T-cell (primary cell): ENCODE data around the gene ATAT1. TPM values are rescaled to one million over a fixed set of nuclear protein-coding genes. Genes with fewer than 3 reads are reported as not detected.

Experiments
- ATAC-seq, 4 experiments: fragments of 200-7000 bp in 3 of 4; fragments of 150-1000 bp in 1 of 4; cut with Tn5 transposase; replicated peaks in 1 of 4; 1 replicate in 3 of 4; 2 replicates in 1 of 4; pipeline ENCODE4 v1.10.0; 2021; ENCODE audit warnings: moderate library complexity in 3 of 4, mild to moderate bottlenecking in 2 of 4, moderate number of reproducible peaks in 1 of 4
- CTCF ChIA-PET, 2 donors: fragments of 300-600 bp; sonication (Branson Sonifier 250); formaldehyde crosslinking; loops; one replicate each; lab custom pipeline; 2022; ENCODE audit warnings: antibody characterized with exemption in 2 of 2; lab: Charles Lee
- POLR2A ChIA-PET, 2 donors: fragments of 300-600 bp; sonication (Branson Sonifier 250); formaldehyde crosslinking; loops; one replicate each; lab custom pipeline; 2022; ENCODE audit warnings: antibody characterized with exemption in 2 of 2; lab: Charles Lee
- DNase-seq, 35 experiments: peaks; one replicate each; pipeline versions ENCODE4 v3.0.0 to v3.0.0-alpha.2; 2013 to 2023
- H3K27ac ChIP-seq: one replicate; pipeline ENCODE4 v1.5.1; 2013; ENCODE audit warnings: low read length
- H3K27me3 ChIP-seq, 2 experiments: replicated peaks in 1 of 2; 1 replicate in 1 of 2; 2 replicates in 1 of 2; pipeline versions ENCODE4 v1.6.1 to v1.7.0; 2013; ENCODE audit warnings: low read length in 1 of 2, mixed read lengths in 1 of 2; ENCODE audit not compliant: control insufficient read depth in 2 of 2, insufficient read depth in 2 of 2; ENCODE audit errors: extremely low read depth in 1 of 2
- H3K36me3 ChIP-seq, 2 donors: 1 replicate in 1 of 2; 2 replicates in 1 of 2; pipeline versions ENCODE4 v1.6.1 to v1.7.0; 2013; ENCODE audit warnings: low read length in 1 of 2; ENCODE audit not compliant: control insufficient read depth in 2 of 2, insufficient read depth in 1 of 2; ENCODE audit errors: extremely low read depth in 1 of 2
- H3K4me1 ChIP-seq, 2 experiments: 1 replicate in 1 of 2; 2 replicates in 1 of 2; pipeline versions ENCODE4 v1.6.1 to v1.7.0; 2013; ENCODE audit warnings: low read length in 2 of 2, mixed read lengths in 1 of 2; ENCODE audit not compliant: insufficient read depth in 2 of 2, control insufficient read depth in 1 of 2; ENCODE audit errors: extremely low read depth in 1 of 2
- H3K4me3 ChIP-seq, 2 donors: 1 replicate in 1 of 2; 2 replicates in 1 of 2; pipeline versions ENCODE4 v1.5.1 to v1.7.0; 2013; ENCODE audit warnings: mild to moderate bottlenecking in 2 of 2, low read length in 1 of 2, moderate library complexity in 1 of 2; ENCODE audit not compliant: control insufficient read depth in 1 of 2; ENCODE audit errors: extremely low read depth in 1 of 2
- H3K9me3 ChIP-seq: 2 replicates; pipeline ENCODE4 v1.7.0; 2013
- H3K27ac Mint-ChIP-seq, 2 donors: one replicate each; pipeline ENCODE4 v1.8.0; 2020 to 2021; ENCODE audit warnings: mild to moderate bottlenecking in 2 of 2, mixed read lengths in 2 of 2
- H3K27me3 Mint-ChIP-seq, 2 donors: one replicate each; pipeline ENCODE4 v1.8.0; 2021 to 2022; ENCODE audit warnings: mixed read lengths in 2 of 2
- H3K36me3 Mint-ChIP-seq: one replicate; pipeline ENCODE4 v1.8.0; 2021; ENCODE audit warnings: mixed read lengths
- H3K4me1 Mint-ChIP-seq, 3 donors: one replicate each; pipeline ENCODE4 v1.8.0; 2020 to 2022; ENCODE audit warnings: mixed read lengths in 3 of 3, mild to moderate bottlenecking in 1 of 3
- H3K4me3 Mint-ChIP-seq, 3 donors: one replicate each; pipeline ENCODE4 v1.8.0; 2020 to 2022; ENCODE audit warnings: mild to moderate bottlenecking in 3 of 3, mixed read lengths in 3 of 3, moderate library complexity in 3 of 3
- H3K9me3 Mint-ChIP-seq, 3 donors: one replicate each; pipeline ENCODE4 v1.8.0; 2020 to 2022; ENCODE audit warnings: mixed read lengths in 3 of 3
- WGBS: methylation state at CpG from one replicate; pipeline ENCODE4 v1.1.5; 2013; ENCODE audit warnings: missing lambda C conversion rate; ENCODE audit not compliant: insufficient coverage; 5-methylcytosine and 5-hydroxymethylcytosine counted together
- total RNA-seq, 35 experiments: library from RNA in 6 of 35; stranded (reverse) in 6 of 35; fragments of 120-200 nt in 1 of 35; gene quantifications; one replicate each; pipeline versions ENCODE4 v1.2.1 to v1.2.4 and lab custom pipeline; 2013 to 2026

ATAT1 gene
- total RNA-seq (10 to 100 TPM in 4 of 5 donors, 1 to 10 TPM in 1; 6.9 to 11.8 (median 10.4) TPM), total RNA-seq (lab: John Stamatoyannopoulos, UW) (2.1 to 10.5 (median 4.7) reads per million in 29 experiments)
- 3.6 TPM for total RNA-seq (2013)

- H3K27me3 Mint-ChIP-seq: no peaks in the 10 kb centered on the region
- peaks cover 25 to 27% (median 26%) of the 10 kb centered on the region in 3 donors for H3K4me1 Mint-ChIP-seq
- ChIA-PET POLR2A (no interaction called here), CTCF (interaction anchor here (0.5 to 1.1 kb wide), 4 partner anchors 9 to 986 kb away, joined by 3 read pairs; partner anchors contain the start of gene MRPS18B (in 2 of the 2))
- H3K4me3 Mint-ChIP-seq: peak within 1 kb of the TSS; percentile 84 to 89 (median 87)
- H3K9me3 ChIP-seq: no peaks in the 10 kb centered on the region
- H3K4me1 ChIP-seq: peaks cover 7 to 18% of the 10 kb centered on the region in 2 experiments
- H3K36me3 Mint-ChIP-seq: peaks cover 32% of the 10 kb centered on the region
- no peaks in the 10 kb centered on the region for H3K9me3 Mint-ChIP-seq
- 5% methylated on average over 34 of the region's 36 CpGs for WGBS
- H3K27ac ChIP-seq: peak within 1 kb of the TSS; percentile 81
- DNase-seq (peak; percentile 76 to 95 (median 87)), ATAC-seq (peak; percentile 99 to 100 (median 99))
- peak within 1 kb of the TSS; percentile 94 for H3K27ac Mint-ChIP-seq
- no peaks in the 10 kb centered on the region for H3K27me3 ChIP-seq
- peaks cover 16 to 44% of the 10 kb centered on the region in 2 donors for H3K36me3 ChIP-seq
- H3K4me3 ChIP-seq: peak within 1 kb of the TSS; percentile 54 to 63
Measured at GRCh38 chr6:30626484-30627366, at the start of gene ATAT1. ATAT1 (plus strand) TSS chr6:30626874.

GRCh38 chr6:30578051-30578450 is 48.6 kb upstream of the ATAT1 start:
- peaks cover 51% of the 10 kb centered on the region for H3K36me3 Mint-ChIP-seq
- CTCF ChIA-PET: interaction anchor here in 1 of 2 donors (0.6 kb wide), 1 partner anchor 13 kb away, joined by 3 read pairs; no protein-coding TSS in a partner anchor

GRCh38 chr6:30583921-30584320 is 42.8 kb upstream of the ATAT1 start:
- no peak for DNase-seq
- Histone ChIP-seq H3K27ac (no peak overlapping the region), H3K4me3 (no peak overlapping the region), H3K36me3 (peaks cover 35 to 89% of the 10 kb centered on the region in 2 donors), H3K27me3 (no peaks in the 10 kb centered on the region), H3K4me1 (no peaks in the 10 kb centered on the region), H3K9me3 (no peaks in the 10 kb centered on the region)
- Mint-ChIP-seq H3K27me3 (no peaks in the 10 kb centered on the region), H3K27ac (peak overlapping the region in 1 of 2 donors; percentile 22), H3K4me3 (no peak overlapping the region), H3K9me3 (no peaks in the 10 kb centered on the region), H3K4me1 (no peaks in the 10 kb centered on the region), H3K36me3 (peaks cover 61% of the 10 kb centered on the region)
- ATAC-seq: no peak
- ChIA-PET POLR2A (no interaction called here), CTCF (interaction anchor here in 1 of 2 donors (0.6 kb wide), 1 partner anchor 12 kb away, joined by 3 read pairs; no protein-coding TSS in a partner anchor)
- WGBS: 100% methylated on average over 5 of the region's 5 CpGs

More at GRCh38 chr6:30578051-30578450, 48.6 kb upstream of the ATAT1 start:
- no peaks in the 10 kb centered on the region for H3K27me3 ChIP-seq
- no peak for DNase-seq
- H3K9me3 ChIP-seq: no peaks in the 10 kb centered on the region
- Mint-ChIP-seq H3K27ac (no peak overlapping the region), H3K9me3 (no peaks in the 10 kb centered on the region), H3K4me3 (no peak overlapping the region), H3K27me3 (no peaks in the 10 kb centered on the region), H3K4me1 (peaks cover 28 to 40% (median 31%) of the 10 kb centered on the region in 3 donors)
- POLR2A ChIA-PET: interaction anchor here (1.5 kb wide), 2 partner anchors 9 to 37 kb away, joined by 3 to 17 read pairs; no protein-coding TSS in a partner anchor
- no peak for ATAC-seq
- no peak overlapping the region for H3K27ac ChIP-seq
- 94% methylated on average over 4 of the region's 8 CpGs for whole genome bisulfite sequencing
- H3K36me3 ChIP-seq: peaks cover 27 to 71% of the 10 kb centered on the region in 2 donors
- H3K4me3 ChIP-seq: no peak overlapping the region
- H3K4me1 ChIP-seq: peaks cover 11 to 12% of the 10 kb centered on the region in 2 experiments

GRCh38 chr6:30589754-30590358 is 36.8 kb upstream of the ATAT1 start:
- no peak for ATAC-seq
- no peak overlapping the region for H3K27ac ChIP-seq
- H3K4me3 ChIP-seq: no peak overlapping the region
- no peaks in the 10 kb centered on the region for H3K27me3 ChIP-seq
- no peaks in the 10 kb centered on the region for H3K4me1 ChIP-seq
- Mint-ChIP-seq H3K27ac (peak overlapping the region in 1 of 2 donors; percentile 41), H3K36me3 (peaks cover 55% of the 10 kb centered on the region), H3K4me1 (peaks cover 3 to 8% (median 8%) of the 10 kb centered on the region in 3 donors), H3K9me3 (no peaks in the 10 kb centered on the region), H3K27me3 (no peaks in the 10 kb centered on the region), H3K4me3 (no peak overlapping the region)
- CTCF ChIA-PET: no interaction called here
- no peak for DNase-seq
- peaks cover 12 to 75% of the 10 kb centered on the region in 2 donors for H3K36me3 ChIP-seq
- WGBS: 91% methylated on average over 7 of the region's 15 CpGs
- POLR2A ChIA-PET: interaction anchor here in 1 of 2 donors (1.1 kb wide), 1 partner anchor 25 kb away, joined by 11 read pairs; no protein-coding TSS in a partner anchor
- H3K9me3 ChIP-seq: no peaks in the 10 kb centered on the region

- H3K4me1 ChIP-seq: no peaks in the 10 kb centered on the region
- CTCF ChIA-PET: interaction anchor here in 1 of 2 donors (0.6 kb wide), 1 partner anchor 46 kb away, joined by 3 read pairs; no protein-coding TSS in a partner anchor
- peaks cover 11 to 70% of the 10 kb centered on the region in 2 donors for H3K36me3 ChIP-seq
- H3K27me3 Mint-ChIP-seq: no peaks in the 10 kb centered on the region
- peaks cover 3 to 8% (median 8%) of the 10 kb centered on the region in 3 donors for H3K4me1 Mint-ChIP-seq
- no peaks in the 10 kb centered on the region for H3K27me3 ChIP-seq
- no peak overlapping the region for H3K27ac ChIP-seq
- H3K27ac Mint-ChIP-seq: peak overlapping the region in 1 of 2 donors; percentile 41
- 85% methylated on average over 5 of the region's 8 CpGs for WGBS
- no peak for DNase-seq
- ATAC-seq: no peak
- POLR2A ChIA-PET: interaction anchor here in 1 of 2 donors (1.0 to 1.1 kb wide), 2 partner anchors 24 to 46 kb away, joined by 4 to 11 read pairs; no protein-coding TSS in a partner anchor
- no peak overlapping the region for H3K4me3 Mint-ChIP-seq
- H3K9me3 ChIP-seq: no peaks in the 10 kb centered on the region
- no peaks in the 10 kb centered on the region for H3K9me3 Mint-ChIP-seq
- no peak overlapping the region for H3K4me3 ChIP-seq
- H3K36me3 Mint-ChIP-seq: peaks cover 49% of the 10 kb centered on the region
Measured at GRCh38 chr6:30590509-30590908, 36.2 kb upstream of the ATAT1 start.
